ENCODE measurements around the gene TNPO3. TPM values are rescaled to one million over a fixed set of nuclear protein-coding genes. Genes with fewer than 3 reads are reported as not detected.
"Not testable (repeated sequence)": the region's sequence is repeated elsewhere in the genome, so short reads cannot be mapped to it uniquely, and the experiment has no call there.

TNPO3 gene
- total RNA-seq, 1 donor from 2014 or later = 59.4 TPM

DNA sequence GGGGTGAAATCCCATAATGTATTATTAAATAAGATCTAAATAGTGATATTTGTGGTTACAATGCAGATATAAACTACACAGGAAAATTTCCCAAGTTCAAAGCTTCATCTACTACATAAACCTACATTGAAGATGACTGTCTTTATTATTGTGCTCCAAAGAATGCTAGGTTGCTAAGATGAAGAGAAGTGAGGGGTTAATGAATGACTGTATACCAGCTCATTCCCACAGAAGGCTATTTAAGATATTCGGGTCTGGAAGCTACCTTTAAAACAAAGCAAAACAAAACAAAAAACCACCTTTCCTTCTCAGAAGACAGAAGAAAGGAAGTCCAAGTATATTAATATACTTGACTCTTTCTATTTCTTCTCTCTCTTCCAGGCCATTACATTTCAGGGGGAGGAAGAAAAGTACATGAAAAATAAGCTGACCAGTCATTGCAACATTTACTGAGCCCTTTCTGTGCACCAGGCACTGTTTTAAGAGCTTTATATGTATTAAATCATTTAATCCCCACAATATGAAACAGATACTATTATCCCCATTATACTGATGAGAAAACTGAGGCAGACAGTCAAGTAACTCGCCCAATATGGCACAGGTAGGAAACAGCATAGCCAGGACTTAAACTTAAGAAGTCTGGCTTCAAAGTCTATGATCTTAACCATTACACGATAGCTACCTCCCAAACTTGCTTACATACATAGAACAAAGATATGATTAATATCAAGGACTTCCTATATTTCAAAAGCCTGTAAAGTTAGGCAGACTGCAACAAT, 48.1 kb downstream of the TNPO3 start:
- TF ChIP-seq CTCF (IDR thresholded peaks at IDR 0.05) = no peak
- H3K4me3 ChIP-seq = no peak overlapping the region
- DNase-seq (ENCODE audit: low spot score in 2 of 2) = no peak
- H3K27me3 ChIP-seq = no peaks in the 10 kb centered on the region
- H3K9me3 ChIP-seq = no peaks in the 10 kb centered on the region
- H3K27ac ChIP-seq = no peak overlapping the region
- intact Hi-C loops (cut with DNase I) = no loop called here
- no peaks in the 10 kb centered on the region for H3K4me1 ChIP-seq
- H3K36me3 ChIP-seq = peaks cover 8 to 32% of the 10 kb centered on the region in 2 donors

DNA sequence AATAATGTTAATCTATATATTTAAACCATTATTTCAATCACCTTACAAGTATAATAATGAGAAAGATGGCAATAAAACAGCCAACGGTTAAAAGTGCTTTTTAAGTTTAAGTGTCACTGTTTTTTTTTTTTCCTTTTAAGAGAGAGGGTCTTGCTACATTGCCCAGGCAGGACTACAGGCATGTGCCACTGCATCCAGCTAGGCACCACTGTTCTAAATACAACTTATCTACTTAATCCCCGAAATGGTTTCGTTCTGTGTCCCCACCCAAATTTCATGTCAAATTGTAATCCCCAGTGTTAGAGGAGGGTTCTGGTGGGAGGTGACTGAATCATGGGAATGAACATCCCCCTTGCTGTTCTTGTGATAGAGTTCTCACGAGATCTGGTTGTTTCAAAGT, 49.7 kb downstream of the TNPO3 start:
- peaks cover 20 to 42% of the 10 kb centered on the region in 2 donors for H3K36me3 ChIP-seq
- no peak overlapping the region for H3K27ac ChIP-seq
- H3K9me3 ChIP-seq = no peaks in the 10 kb centered on the region
- no peak for DNase-seq (ENCODE audit: low spot score in 2 of 2)
- no peak overlapping the region for H3K4me3 ChIP-seq
- intact Hi-C loops (cut with DNase I) = no loop called here
- H3K27me3 ChIP-seq = no peaks in the 10 kb centered on the region
- H3K4me1 ChIP-seq = no peaks in the 10 kb centered on the region
- no peak for TF ChIP-seq CTCF (IDR thresholded peaks at IDR 0.05)

DNA sequence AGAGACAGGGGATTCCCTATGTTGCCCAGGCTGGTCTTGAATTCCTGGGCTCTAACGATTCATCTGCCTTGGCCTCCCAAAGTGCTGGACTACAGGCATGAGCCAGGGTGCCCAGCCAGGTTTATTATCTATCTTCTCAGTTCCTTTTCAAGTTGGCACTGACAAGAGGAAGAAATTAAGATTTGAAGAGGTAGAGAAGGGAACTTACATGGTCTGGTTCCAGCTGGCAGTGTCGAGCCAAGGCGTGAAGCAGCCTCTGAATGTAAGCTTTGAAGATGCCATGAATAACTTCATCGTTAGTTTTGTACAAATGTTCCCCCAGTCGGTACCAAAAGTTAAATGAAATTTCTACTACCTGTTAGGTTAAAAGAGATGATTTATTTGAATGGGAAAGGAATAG, 57.7 kb downstream of the TNPO3 start:
- Histone ChIP-seq H3K4me1 (no peaks in the 10 kb centered on the region), H3K4me3 (no peak overlapping the region), H3K36me3 (peaks cover 59 to 79% of the 10 kb centered on the region in 2 donors), H3K27me3 (no peaks in the 10 kb centered on the region), H3K9me3 (no peaks in the 10 kb centered on the region), H3K27ac (no peak overlapping the region)
- no peak for TF ChIP-seq CTCF (IDR thresholded peaks at IDR 0.05)
- intact Hi-C loops (cut with DNase I) = no loop called here
- no peak for DNase-seq (ENCODE audit: low spot score in 2 of 2)

DNA sequence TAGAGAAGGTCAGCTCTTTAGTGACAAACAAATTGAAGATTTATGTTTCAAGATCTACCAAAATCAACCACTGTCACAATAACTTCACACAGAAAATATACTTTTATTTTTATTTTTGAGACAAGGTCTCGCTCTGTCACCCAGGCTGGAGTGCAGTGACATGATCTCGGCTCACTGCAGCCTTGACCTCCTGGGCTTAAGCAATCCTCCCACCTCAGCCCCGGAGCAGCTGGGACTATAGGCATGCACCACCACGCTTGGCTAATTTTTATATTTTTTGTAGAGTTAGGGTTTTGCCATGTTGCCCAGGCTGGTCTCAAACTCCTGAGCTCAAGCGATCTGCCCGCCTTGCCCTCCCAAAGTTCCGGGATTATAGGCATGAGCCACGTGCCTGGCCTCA, 60.4 kb downstream of the TNPO3 start:
- H3K27ac ChIP-seq; DNase-seq (ENCODE audit: low spot score in 2 of 2); intact Hi-C loops (cut with DNase I); H3K27me3 ChIP-seq; H3K9me3 ChIP-seq; H3K4me1 ChIP-seq; H3K4me3 ChIP-seq: not testable (repeated sequence)
- H3K36me3 ChIP-seq = peaks cover 52 to 68% of the 10 kb centered on the region in 2 donors

GRCh38 chr7:128993419-128993818, 61.5 kb downstream of the TNPO3 start:
- DNase-seq (ENCODE audit: low spot score in 2 of 2) = no peak
- intact Hi-C loops (cut with DNase I) = no loop called here
- H3K27ac ChIP-seq = no peak overlapping the region
- no peak overlapping the region for H3K4me3 ChIP-seq
- no peaks in the 10 kb centered on the region for H3K4me1 ChIP-seq
- no peaks in the 10 kb centered on the region for H3K9me3 ChIP-seq
- H3K27me3 ChIP-seq = no peaks in the 10 kb centered on the region
- no peak for TF ChIP-seq CTCF (IDR thresholded peaks at IDR 0.05)
- H3K36me3 ChIP-seq = peaks cover 43 to 65% of the 10 kb centered on the region in 2 donors

GRCh38 chr7:128989961-128990360, 65.0 kb downstream of the TNPO3 start:
- Histone ChIP-seq H3K4me3 (no peak overlapping the region), H3K9me3 (no peaks in the 10 kb centered on the region), H3K4me1 (no peaks in the 10 kb centered on the region), H3K27me3 (no peaks in the 10 kb centered on the region), H3K27ac (no peak overlapping the region), H3K36me3 (peaks cover 59 to 69% of the 10 kb centered on the region in 2 donors)
- TF ChIP-seq CTCF (IDR thresholded peaks at IDR 0.05) = no peak
- intact Hi-C loops (cut with DNase I) = no loop called here
- no peak for DNase-seq (ENCODE audit: low spot score in 2 of 2)

All from ascending aorta (tissue), 2 donors.